Cardiac muscle cell (in vitro differentiated cells and primary cell): ENCODE measurements around the gene ATG5. TPM values are rescaled to one million over a fixed set of nuclear protein-coding genes. Genes with fewer than 3 reads are reported as not detected.

Source experiments
- DNase-seq, 2 donors: peaks; one replicate each; pipeline versions ENCODE4 v3.0.0 to v3.0.0-alpha.2; 2010 to 2017; ENCODE audit warnings: low read depth in 1 of 2, low spot score in 1 of 2
- H3K27ac ChIP-seq: fragments of 200-600 bp; sonication (generic); 2 replicates; pipeline ENCODE4 v1.5.1; 2016
- H3K27me3 ChIP-seq: fragments of 200-600 bp; sonication (generic); 2 replicates; pipeline ENCODE4 v1.6.0; 2016; ENCODE audit warnings: control low read depth
- H3K36me3 ChIP-seq: fragments of 200-600 bp; sonication (generic); 2 replicates; pipeline ENCODE4 v1.5.1; 2016; ENCODE audit warnings: control low read depth
- H3K4me1 ChIP-seq: fragments of 200-600 bp; sonication (generic); 2 replicates; pipeline ENCODE4 v1.8.1; 2017; ENCODE audit warnings: low read depth, mild to moderate bottlenecking, mixed run types
- H3K4me3 ChIP-seq: fragments of 200-600 bp; sonication (generic); 2 replicates; pipeline ENCODE4 v1.5.1; 2016; ENCODE audit warnings: mild to moderate bottlenecking
- H3K9me3 ChIP-seq: fragments of 200-600 bp; sonication (generic); 2 replicates; pipeline ENCODE4 v1.5.1; 2017; ENCODE audit warnings: low read depth, mild to moderate bottlenecking, control low read depth
- polyA plus RNA-seq: library from polyadenylated mRNA; unstranded; fragments of >200 nt; fragmentation: Nextera tagmentation; extraction: Ambion mirVana; gene quantifications from 2 replicates; pipeline ENCODE4 v1.2.1, GENCODE V29; 2016
- total RNA-seq: library from RNA; depleted of rRNA; stranded (reverse); fragments of >200 nt; gene quantifications from 2 replicates; pipeline ENCODE4 v1.2.3, GENCODE V29; 2016
- TF ChIP-seq, protein P1 (sequence below): IDR thresholded peaks from 2 replicates; pipeline ENCODE4 v1.5.1; 2012; ENCODE audit warnings: low read depth, mild to moderate bottlenecking, low read length

The ATG5 gene
- total and polyA plus RNA-seq, 2 experiments from 2014 or later, result 15.2 to 32.2 TPM

DNA sequence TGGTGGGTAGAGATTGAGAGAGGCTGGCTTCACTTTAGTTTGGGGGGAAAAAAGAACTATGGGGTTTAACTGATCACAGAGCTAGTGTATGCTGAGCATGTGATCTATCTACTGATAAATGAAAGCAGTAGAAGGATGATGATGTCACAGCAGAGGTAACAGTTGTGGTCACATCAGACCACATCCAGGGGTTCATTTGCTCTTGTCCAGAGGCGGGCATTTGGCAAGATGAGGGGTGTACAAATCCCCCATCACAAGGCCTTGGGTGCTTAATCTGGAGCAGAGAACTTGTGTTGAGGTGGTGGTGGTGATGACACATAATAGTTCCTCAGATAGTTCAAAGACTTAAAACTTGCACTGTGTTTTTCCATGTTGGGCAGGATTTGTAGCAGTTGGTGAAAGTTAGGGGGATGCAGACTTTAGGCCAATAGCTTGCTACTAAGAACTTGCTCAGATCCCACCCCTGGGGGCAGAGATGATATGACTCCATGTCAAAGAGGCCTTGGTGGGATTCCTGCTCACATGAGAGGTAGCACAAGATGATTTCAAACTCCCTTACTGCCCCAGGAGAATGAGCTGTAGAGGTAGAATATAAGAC is 176.0 kb downstream of the ATG5 start:
- TF ChIP-seq, protein P1, sequence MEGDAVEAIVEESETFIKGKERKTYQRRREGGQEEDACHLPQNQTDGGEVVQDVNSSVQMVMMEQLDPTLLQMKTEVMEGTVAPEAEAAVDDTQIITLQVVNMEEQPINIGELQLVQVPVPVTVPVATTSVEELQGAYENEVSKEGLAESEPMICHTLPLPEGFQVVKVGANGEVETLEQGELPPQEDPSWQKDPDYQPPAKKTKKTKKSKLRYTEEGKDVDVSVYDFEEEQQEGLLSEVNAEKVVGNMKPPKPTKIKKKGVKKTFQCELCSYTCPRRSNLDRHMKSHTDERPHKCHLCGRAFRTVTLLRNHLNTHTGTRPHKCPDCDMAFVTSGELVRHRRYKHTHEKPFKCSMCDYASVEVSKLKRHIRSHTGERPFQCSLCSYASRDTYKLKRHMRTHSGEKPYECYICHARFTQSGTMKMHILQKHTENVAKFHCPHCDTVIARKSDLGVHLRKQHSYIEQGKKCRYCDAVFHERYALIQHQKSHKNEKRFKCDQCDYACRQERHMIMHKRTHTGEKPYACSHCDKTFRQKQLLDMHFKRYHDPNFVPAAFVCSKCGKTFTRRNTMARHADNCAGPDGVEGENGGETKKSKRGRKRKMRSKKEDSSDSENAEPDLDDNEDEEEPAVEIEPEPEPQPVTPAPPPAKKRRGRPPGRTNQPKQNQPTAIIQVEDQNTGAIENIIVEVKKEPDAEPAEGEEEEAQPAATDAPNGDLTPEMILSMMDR, result no peak
- Histone ChIP-seq H3K9me3 (no peaks in the 10 kb centered on the region), H3K27me3 (no peaks in the 10 kb centered on the region), H3K4me3 (no peak overlapping the region), H3K4me1 (peaks cover 6% of the 10 kb centered on the region), H3K27ac (no peak overlapping the region), H3K36me3 (no peaks in the 10 kb centered on the region)
- DNase-seq, result no peak

DNA sequence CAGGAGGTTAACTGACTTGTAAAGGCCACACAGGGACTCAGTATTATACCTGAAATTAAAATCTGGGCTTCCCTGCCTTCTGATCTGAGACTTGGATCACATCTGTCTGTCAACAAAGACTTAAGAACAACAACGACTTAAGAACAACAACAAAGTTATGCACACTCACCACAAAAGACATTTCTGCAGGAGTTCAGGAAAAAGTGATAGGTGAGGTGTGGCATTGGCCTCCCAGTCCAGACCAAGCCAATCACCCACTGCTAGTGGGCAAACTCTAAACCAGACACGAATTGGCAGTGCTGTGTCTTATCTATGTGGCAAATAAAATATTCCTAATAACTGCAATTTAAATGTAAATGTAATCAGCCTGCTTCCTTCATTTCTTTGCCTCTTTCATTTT is 178.1 kb downstream of the ATG5 start:
- Histone ChIP-seq H3K4me3 (no peak overlapping the region), H3K9me3 (no peaks in the 10 kb centered on the region), H3K27me3 (no peaks in the 10 kb centered on the region), H3K27ac (no peak overlapping the region), H3K4me1 (peaks cover 11% of the 10 kb centered on the region), H3K36me3 (no peaks in the 10 kb centered on the region)
- TF ChIP-seq, protein P1, result no peak
- no peak for DNase-seq

DNA sequence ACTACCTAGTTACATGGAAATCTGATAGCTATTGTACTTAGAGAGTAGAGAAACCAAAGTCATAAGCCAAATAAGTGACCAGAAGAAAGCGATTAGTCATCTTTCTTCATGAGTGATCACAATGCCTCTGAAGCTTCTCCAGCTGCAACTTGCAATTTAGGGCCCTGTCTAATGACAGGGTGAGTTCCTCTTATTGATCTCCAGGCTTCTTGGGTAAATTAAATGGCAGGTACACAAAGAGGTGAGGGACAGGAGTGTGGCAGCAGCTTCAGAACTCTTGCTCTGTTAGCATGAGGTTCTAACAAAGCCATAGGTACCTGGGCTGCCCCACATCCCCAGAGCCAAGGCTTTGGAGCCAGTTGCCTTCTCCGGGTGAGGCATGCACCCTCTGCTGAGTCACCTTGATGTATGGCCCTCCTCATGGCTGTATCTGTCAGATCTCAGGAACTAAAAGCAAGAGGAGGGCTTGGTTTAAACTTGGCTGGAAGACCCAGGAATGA is 178.7 kb downstream of the ATG5 start:
- no peak for DNase-seq
- no peaks in the 10 kb centered on the region for H3K27me3 ChIP-seq
- H3K36me3 ChIP-seq, result no peaks in the 10 kb centered on the region
- H3K27ac ChIP-seq, result no peak overlapping the region
- no peaks in the 10 kb centered on the region for H3K9me3 ChIP-seq
- TF ChIP-seq, protein P1, result no peak
- peaks cover 17% of the 10 kb centered on the region for H3K4me1 ChIP-seq
- H3K4me3 ChIP-seq, result no peak overlapping the region

DNA sequence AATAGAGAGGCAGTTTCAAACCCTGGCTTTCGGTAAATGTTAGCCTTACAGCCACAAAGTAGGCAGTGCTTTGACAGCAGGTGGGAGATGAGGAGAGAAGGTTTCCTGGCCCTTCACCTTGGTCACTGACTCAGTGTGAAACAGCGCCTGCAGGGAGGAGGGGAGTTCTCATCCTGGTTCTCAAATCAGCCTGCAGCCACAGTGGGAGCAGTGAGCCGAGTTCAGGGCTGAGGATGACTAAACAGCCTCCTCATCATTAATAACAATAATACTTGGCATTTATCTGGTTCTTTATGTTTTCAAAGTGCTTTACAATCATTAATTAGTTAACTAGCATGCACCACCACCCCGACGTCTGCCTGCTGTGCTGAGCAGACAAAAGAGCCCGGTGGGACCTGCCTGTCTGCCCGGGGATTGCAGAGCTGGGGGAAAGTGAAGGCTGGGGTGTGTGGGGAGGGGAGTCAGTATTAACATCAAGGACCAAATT is 179.8 kb downstream of the ATG5 start:
- TF ChIP-seq, protein P1, result no peak
- Histone ChIP-seq H3K9me3 (no peaks in the 10 kb centered on the region), H3K27ac (no peak overlapping the region), H3K36me3 (no peaks in the 10 kb centered on the region), H3K4me3 (no peak overlapping the region), H3K4me1 (peaks cover 26% of the 10 kb centered on the region), H3K27me3 (no peaks in the 10 kb centered on the region)
- DNase-seq, result no peak

DNA sequence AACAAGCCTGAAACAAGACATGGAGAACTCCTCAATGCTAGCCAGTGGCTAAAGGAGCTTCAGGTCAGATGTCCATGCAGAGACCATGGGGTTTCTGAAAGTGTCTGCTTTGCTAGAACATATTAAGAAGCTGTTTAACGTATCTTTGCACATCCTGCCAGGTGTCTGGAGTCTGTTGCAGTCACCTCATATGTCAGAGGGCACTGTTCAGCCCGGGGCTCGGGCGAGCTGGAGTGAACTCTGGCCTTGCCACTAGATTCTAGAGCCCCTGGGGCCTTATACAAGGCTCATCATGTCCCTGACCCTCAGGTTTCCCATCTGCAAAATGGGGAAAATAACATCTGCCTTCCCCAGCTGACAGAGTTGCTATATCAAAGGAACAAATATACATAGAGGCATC is 180.4 kb downstream of the ATG5 start:
- H3K27ac ChIP-seq, result no peak overlapping the region
- no peaks in the 10 kb centered on the region for H3K36me3 ChIP-seq
- no peaks in the 10 kb centered on the region for H3K27me3 ChIP-seq
- H3K9me3 ChIP-seq, result no peaks in the 10 kb centered on the region
- H3K4me1 ChIP-seq, result peaks cover 26% of the 10 kb centered on the region
- no peak for DNase-seq
- TF ChIP-seq, protein P1, result no peak
- no peak overlapping the region for H3K4me3 ChIP-seq
